Activated naive CD8-positive, alpha-beta T cell (primary cell): ENCODE data around the gene TMEM151B.

Experiments
- H3K27ac Mint-ChIP-seq: one replicate; pipeline ENCODE4 v1.8.0; 2021; ENCODE audit warnings: mixed read lengths
- H3K27me3 Mint-ChIP-seq: one replicate; pipeline ENCODE4 v1.8.0; 2021; ENCODE audit warnings: mixed read lengths
- H3K36me3 Mint-ChIP-seq: one replicate; pipeline ENCODE4 v1.8.0; 2021; ENCODE audit warnings: mixed read lengths
- H3K4me1 Mint-ChIP-seq: one replicate; pipeline ENCODE4 v1.8.0; 2021; ENCODE audit warnings: low read depth, mixed read lengths
- H3K4me3 Mint-ChIP-seq: one replicate; pipeline ENCODE4 v1.8.0; 2021; ENCODE audit warnings: mild to moderate bottlenecking, mixed read lengths
- H3K9me3 Mint-ChIP-seq: one replicate; pipeline ENCODE4 v1.8.0; 2021; ENCODE audit warnings: low read depth, mixed read lengths

Gene TMEM151B

GRCh38 chr6:44269921-44270525, at the start of gene TMEM151B:
TMEM151B (plus strand) TSS chr6:44270450; CDS start chr6:44270743, 293 bp downstream.
- peaks cover 30% of the 10 kb centered on the region for H3K4me1 Mint-ChIP-seq
- peak within 1 kb of the TSS; percentile 11 for H3K27ac Mint-ChIP-seq
- peaks cover 22% of the 10 kb centered on the region for H3K27me3 Mint-ChIP-seq
- no peaks in the 10 kb centered on the region for H3K9me3 Mint-ChIP-seq
- no peaks in the 10 kb centered on the region for H3K36me3 Mint-ChIP-seq
- peak within 1 kb of the TSS; percentile 74 for H3K4me3 Mint-ChIP-seq

- H3K9me3 Mint-ChIP-seq = no peaks in the 10 kb centered on the region
- H3K4me1 Mint-ChIP-seq = peaks cover 35% of the 10 kb centered on the region
- H3K4me3 Mint-ChIP-seq = peak overlapping the region; percentile 24
- peaks cover 2% of the 10 kb centered on the region for H3K27me3 Mint-ChIP-seq
- H3K27ac Mint-ChIP-seq = no peak overlapping the region
- H3K36me3 Mint-ChIP-seq = no peaks in the 10 kb centered on the region
These were observed 49.3 kb upstream of the TMEM151B start for GRCh38 chr6:44220913-44221290.

- Mint-ChIP-seq H3K27ac (no peak overlapping the region), H3K4me1 (peaks cover 35% of the 10 kb centered on the region), H3K9me3 (no peaks in the 10 kb centered on the region), H3K4me3 (peak overlapping the region; percentile 24), H3K27me3 (peaks cover 2% of the 10 kb centered on the region), H3K36me3 (no peaks in the 10 kb centered on the region)
These were observed 48.8 kb upstream of the TMEM151B start for GRCh38 chr6:44221291-44221960.

DNA sequence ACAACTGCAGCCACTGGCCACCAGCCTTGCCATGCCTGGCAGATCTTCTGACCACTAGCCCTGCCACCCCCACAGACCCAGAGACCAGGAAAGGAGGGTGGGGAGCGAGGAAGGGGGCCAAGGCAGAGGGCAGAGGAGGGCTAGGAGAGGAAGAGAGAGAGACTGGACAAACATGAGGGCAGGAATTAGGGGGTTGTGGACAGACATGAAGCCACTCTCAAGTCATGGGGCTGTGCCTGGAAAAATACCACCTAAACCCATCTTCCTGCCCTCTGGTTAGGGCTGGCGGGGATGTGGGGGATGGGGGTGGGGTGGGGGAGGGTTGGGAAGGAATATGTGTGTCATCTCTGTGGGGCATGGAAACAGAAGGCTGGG, 48.3 kb upstream of the TMEM151B start:
- Mint-ChIP-seq H3K4me3 (no peak overlapping the region), H3K4me1 (peaks cover 35% of the 10 kb centered on the region), H3K27ac (no peak overlapping the region), H3K36me3 (no peaks in the 10 kb centered on the region), H3K27me3 (peaks cover 2% of the 10 kb centered on the region), H3K9me3 (no peaks in the 10 kb centered on the region)

DNA sequence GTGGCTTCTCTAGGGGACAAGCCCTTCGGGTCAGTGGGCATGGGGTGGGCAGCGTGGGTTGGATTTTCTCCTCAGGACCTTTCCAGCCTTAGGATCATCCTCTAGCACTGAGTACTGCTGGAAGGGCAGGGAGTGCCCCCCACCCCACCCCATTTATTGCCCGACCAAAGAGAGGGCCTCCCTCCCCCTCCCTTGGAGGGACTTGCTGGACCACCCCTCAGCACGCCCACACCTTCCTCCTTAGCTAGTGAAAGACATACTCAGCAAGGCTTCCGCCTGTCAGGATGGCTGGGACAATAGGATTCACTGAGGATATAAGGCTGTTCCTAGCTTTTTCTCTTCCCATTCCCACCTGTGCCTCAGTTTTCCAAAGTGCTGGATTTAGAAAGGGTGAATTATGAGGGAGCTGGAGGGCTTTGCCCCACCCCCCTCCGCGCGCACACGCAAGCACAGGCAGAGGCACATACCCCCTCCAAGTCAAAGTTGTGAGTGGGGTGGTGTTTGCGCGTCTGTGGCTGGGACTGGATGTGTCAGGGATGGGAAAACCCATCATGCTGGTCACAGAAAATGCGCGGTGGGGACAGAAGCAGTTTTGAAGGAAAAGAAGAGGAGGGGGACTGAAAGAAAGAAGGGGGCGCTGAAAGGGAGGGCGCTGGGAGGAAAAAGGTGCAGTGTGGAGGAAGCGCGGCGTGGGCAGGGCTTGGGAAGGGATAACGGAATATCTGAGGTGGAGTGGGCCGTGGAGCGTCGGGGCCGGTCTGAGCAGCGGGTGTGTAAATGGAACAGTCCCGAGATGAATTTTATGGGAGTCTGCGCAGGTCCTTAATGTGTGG, 47.5 kb upstream of the TMEM151B start:
- no peaks in the 10 kb centered on the region for H3K36me3 Mint-ChIP-seq
- peak overlapping the region; percentile 68 for H3K27ac Mint-ChIP-seq
- H3K4me1 Mint-ChIP-seq = peaks cover 35% of the 10 kb centered on the region
- peaks cover 2% of the 10 kb centered on the region for H3K27me3 Mint-ChIP-seq
- peak overlapping the region; percentile 87 for H3K4me3 Mint-ChIP-seq
- H3K9me3 Mint-ChIP-seq = no peaks in the 10 kb centered on the region

GRCh38 chr6:44223319-44224028, 46.8 kb upstream of the TMEM151B start, which contains the start of gene SLC29A1:
SLC29A1 (plus strand) TSS chr6:44223595; CDS start chr6:44227314, 3,719 bp downstream.
- Mint-ChIP-seq H3K4me3 (peak within 1 kb of the TSS; percentile 95), H3K27ac (peak within 1 kb of the TSS; percentile 84), H3K9me3 (no peaks in the 10 kb centered on the region), H3K36me3 (no peaks in the 10 kb centered on the region), H3K4me1 (peaks cover 31% of the 10 kb centered on the region), H3K27me3 (peaks cover 2% of the 10 kb centered on the region)

DNA sequence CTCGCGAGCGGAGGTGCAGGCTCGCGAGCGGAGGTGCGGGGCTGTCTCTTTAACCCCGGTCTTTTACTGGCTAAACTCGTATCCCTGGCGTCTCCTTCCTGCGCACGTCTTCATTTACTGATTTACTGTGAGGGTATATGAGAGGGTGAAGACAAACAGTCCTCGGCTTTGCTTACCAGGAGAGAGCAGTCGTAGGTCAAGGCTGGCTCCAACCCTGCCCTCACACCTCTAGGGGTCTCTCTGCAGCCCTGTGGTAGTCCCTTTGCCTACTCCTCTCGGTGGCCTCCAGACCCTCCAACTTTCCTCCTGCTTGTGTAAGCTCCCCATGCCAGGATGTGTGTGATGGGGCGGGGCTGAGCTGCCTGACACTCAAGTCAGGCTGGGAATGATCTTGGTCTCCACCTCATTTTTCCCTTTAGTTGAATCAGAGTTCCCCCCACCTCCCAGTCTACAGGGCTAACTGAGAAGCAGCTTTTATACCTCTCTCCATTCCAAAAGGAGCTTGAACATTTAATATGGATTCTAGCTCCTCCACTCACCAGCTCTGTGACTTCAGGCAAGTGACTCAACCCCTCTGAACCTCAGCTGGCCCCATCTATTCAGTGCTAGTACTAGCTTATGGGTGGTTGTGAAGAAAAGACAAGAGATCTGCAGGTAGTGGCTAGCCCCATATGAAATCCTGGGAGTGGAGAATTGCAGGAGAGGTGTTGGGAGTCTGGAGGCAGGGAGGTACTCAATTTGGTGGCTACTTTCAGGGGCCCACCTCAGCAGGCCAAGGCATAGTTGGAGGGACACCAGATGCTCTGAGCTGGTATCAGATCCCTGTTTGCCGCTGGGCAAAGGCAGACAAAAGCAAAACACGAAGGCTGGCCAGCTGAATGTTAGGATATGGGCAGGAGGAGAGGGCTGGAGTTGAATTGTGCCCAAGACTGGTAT, 46.0 kb upstream of the TMEM151B start:
- peak overlapping the region; percentile 95 for H3K4me3 Mint-ChIP-seq
- peak overlapping the region; percentile 84 for H3K27ac Mint-ChIP-seq
- H3K4me1 Mint-ChIP-seq = peaks cover 27% of the 10 kb centered on the region
- H3K9me3 Mint-ChIP-seq = no peaks in the 10 kb centered on the region
- no peaks in the 10 kb centered on the region for H3K27me3 Mint-ChIP-seq
- no peaks in the 10 kb centered on the region for H3K36me3 Mint-ChIP-seq

- no peaks in the 10 kb centered on the region for H3K36me3 Mint-ChIP-seq
- peak overlapping the region; percentile 84 for H3K27ac Mint-ChIP-seq
- H3K4me1 Mint-ChIP-seq = peaks cover 27% of the 10 kb centered on the region
- H3K27me3 Mint-ChIP-seq = no peaks in the 10 kb centered on the region
- peak overlapping the region; percentile 95 for H3K4me3 Mint-ChIP-seq
- H3K9me3 Mint-ChIP-seq = no peaks in the 10 kb centered on the region
These were observed 45.3 kb upstream of the TMEM151B start for GRCh38 chr6:44224965-44225305.

- Mint-ChIP-seq H3K4me1 (peaks cover 27% of the 10 kb centered on the region), H3K27me3 (no peaks in the 10 kb centered on the region), H3K4me3 (peak overlapping the region; percentile 74), H3K36me3 (peaks cover under 1% of the 10 kb centered on the region), H3K27ac (no peak overlapping the region), H3K9me3 (no peaks in the 10 kb centered on the region)
These were observed 44.5 kb upstream of the TMEM151B start for GRCh38 chr6:44225579-44226325.

- Mint-ChIP-seq H3K27me3 (no peaks in the 10 kb centered on the region), H3K36me3 (peaks cover 3% of the 10 kb centered on the region), H3K9me3 (no peaks in the 10 kb centered on the region), H3K27ac (no peak overlapping the region), H3K4me1 (peaks cover 21% of the 10 kb centered on the region), H3K4me3 (no peak overlapping the region)
These were observed 43.7 kb upstream of the TMEM151B start for GRCh38 chr6:44226368-44227147.

GRCh38 chr6:44227148-44227793, 43.0 kb upstream of the TMEM151B start:
- no peaks in the 10 kb centered on the region for H3K27me3 Mint-ChIP-seq
- H3K9me3 Mint-ChIP-seq = no peaks in the 10 kb centered on the region
- no peak overlapping the region for H3K4me3 Mint-ChIP-seq
- H3K36me3 Mint-ChIP-seq = peaks cover 5% of the 10 kb centered on the region
- H3K4me1 Mint-ChIP-seq = peaks cover 18% of the 10 kb centered on the region
- H3K27ac Mint-ChIP-seq = no peak overlapping the region

DNA sequence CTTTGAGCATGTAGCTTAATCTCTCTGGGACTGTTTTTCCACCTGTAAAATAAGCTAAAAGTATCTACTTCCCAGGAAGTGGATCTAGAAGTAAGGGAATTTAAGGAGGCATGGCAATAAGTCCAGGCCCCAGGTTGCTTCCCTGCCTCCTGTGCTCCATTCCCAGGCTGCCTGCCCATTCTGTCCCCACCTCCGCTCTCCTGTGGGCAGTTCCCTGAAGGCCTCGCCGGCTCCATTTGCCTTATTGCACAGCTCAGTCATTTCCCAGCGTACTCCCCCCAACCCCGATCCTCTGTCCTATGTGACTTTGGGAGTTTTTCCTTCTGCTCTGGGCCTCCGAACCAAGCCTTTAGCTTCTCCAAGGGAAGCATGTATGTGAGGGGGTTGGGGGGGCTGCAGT, 42.2 kb upstream of the TMEM151B start:
- peaks cover 9% of the 10 kb centered on the region for H3K36me3 Mint-ChIP-seq
- peaks cover 14% of the 10 kb centered on the region for H3K4me1 Mint-ChIP-seq
- no peak overlapping the region for H3K4me3 Mint-ChIP-seq
- H3K27ac Mint-ChIP-seq = no peak overlapping the region
- H3K9me3 Mint-ChIP-seq = no peaks in the 10 kb centered on the region
- no peaks in the 10 kb centered on the region for H3K27me3 Mint-ChIP-seq
